ENCODE results near the gene LPA. TPM values are rescaled to one million over a fixed set of nuclear protein-coding genes. Genes with fewer than 3 reads are reported as not detected.

Gene LPA
- total RNA-seq, 1 experiment from 2014 or later: not detected

GRCh38 chr6:160509610-160510009 lies 154.5 kb downstream of the LPA start:
- no peaks in the 10 kb centered on the region for H3K79me2 ChIP-seq (ENCODE audit: low read depth)
- ChIA-PET POLR2A (ENCODE audit: unreplicated experiment) (no interaction called here), CTCF (no interaction called here)
- H3K9me3 ChIP-seq (ENCODE audit: insufficient read depth, low read depth): no peaks in the 10 kb centered on the region
- H3K9me2 ChIP-seq (ENCODE audit: insufficient read depth): no peaks in the 10 kb centered on the region
- H3K36me3 ChIP-seq (ENCODE audit: low read depth): no peaks in the 10 kb centered on the region
- H4K20me1 ChIP-seq (ENCODE audit: insufficient read depth): no peaks in the 10 kb centered on the region
- no peaks in the 10 kb centered on the region for H3F3A ChIP-seq (ENCODE audit: insufficient read depth, low read depth)
- H2AFZ ChIP-seq: no peak overlapping the region
- no peak for TF ChIP-seq EZH2 (IDR thresholded peaks at IDR 0.05; ENCODE audit: low read depth)
- no peak for TF ChIP-seq CTCF (conservative IDR thresholded peaks at IDR 0.05)
- no peak overlapping the region for H3K27ac ChIP-seq
- no TSS peak for BruUV-seq (replicated peaks)
- no peak for DNase-seq
- H3K4me3 ChIP-seq: no peak overlapping the region
- H3K4me2 ChIP-seq: no peak overlapping the region
- intact Hi-C loops (cut with micrococcal nuclease; ENCODE audit: unreplicated experiment): no loop called here
- no peaks in the 10 kb centered on the region for H3K4me1 ChIP-seq (replicated peaks; ENCODE audit: insufficient read depth)
- peaks cover 23% of the 10 kb centered on the region for H3K27me3 ChIP-seq (ENCODE audit: insufficient read depth, low read depth)

DNA sequence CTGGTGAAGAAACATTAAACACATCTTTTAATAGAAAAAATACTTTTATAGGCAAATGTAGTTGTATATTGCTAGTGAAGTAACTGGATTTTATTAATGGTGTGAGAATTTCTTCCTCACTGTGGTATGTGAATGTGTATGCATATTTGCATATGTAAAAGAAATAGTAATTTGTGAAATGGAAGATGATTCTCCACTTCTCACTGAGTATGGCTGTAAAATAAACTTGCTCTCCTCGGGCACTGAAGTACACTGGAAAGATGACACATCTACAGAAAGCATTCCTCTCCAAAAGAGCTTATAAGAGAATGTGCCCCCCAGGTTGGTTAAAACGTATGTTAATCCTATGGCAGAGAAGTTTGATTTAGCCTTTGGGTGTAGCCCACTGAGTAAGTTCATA lies 155.5 kb downstream of the LPA start:
- TF ChIP-seq EZH2 (IDR thresholded peaks at IDR 0.05; ENCODE audit: low read depth) (no peak), CTCF (conservative IDR thresholded peaks at IDR 0.05) (no peak)
- Histone ChIP-seq H3K4me2 (no peak overlapping the region), H3K79me2 (ENCODE audit: low read depth) (no peaks in the 10 kb centered on the region), H3K9me2 (ENCODE audit: insufficient read depth) (no peaks in the 10 kb centered on the region), H2AFZ (no peak overlapping the region), H4K20me1 (ENCODE audit: insufficient read depth) (no peaks in the 10 kb centered on the region), H3K36me3 (ENCODE audit: low read depth) (no peaks in the 10 kb centered on the region), H3K27ac (no peak overlapping the region), H3K27me3 (ENCODE audit: insufficient read depth, low read depth) (peaks cover 23% of the 10 kb centered on the region), H3K9me3 (ENCODE audit: insufficient read depth, low read depth) (no peaks in the 10 kb centered on the region), H3K4me3 (no peak overlapping the region), H3K4me1 (replicated peaks; ENCODE audit: insufficient read depth) (no peaks in the 10 kb centered on the region), H3F3A (ENCODE audit: insufficient read depth, low read depth) (no peaks in the 10 kb centered on the region)
- CTCF ChIA-PET: no interaction called here
- BruUV-seq (replicated peaks): no TSS peak
- no peak for DNase-seq
- POLR2A ChIA-PET (ENCODE audit: unreplicated experiment): no interaction called here
- intact Hi-C loops (cut with micrococcal nuclease; ENCODE audit: unreplicated experiment): no loop called here

DNA sequence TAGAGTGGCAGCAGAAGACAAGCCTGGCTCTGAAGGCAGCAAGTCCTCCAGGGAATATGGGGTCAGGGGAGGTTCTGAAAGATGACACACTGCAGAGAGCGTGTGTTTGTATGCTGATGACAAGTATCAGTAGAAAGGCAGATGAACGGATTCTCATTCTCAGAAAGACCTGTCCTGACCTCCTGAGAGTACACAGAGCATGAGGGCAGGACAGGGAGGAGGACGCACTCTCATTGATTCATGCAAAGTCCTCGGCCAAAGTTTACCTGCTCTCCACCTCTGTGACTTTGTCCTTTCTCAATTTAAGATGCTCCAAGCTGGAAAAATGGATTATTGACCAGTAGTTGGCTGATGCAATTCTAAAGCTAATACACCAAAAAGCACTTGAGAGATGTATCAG lies 156.7 kb downstream of the LPA start:
- Histone ChIP-seq H3K9me2 (ENCODE audit: insufficient read depth) (no peaks in the 10 kb centered on the region), H3K36me3 (ENCODE audit: low read depth) (no peaks in the 10 kb centered on the region), H3K4me2 (no peak overlapping the region), H3F3A (ENCODE audit: insufficient read depth, low read depth) (no peaks in the 10 kb centered on the region), H2AFZ (no peak overlapping the region), H3K27me3 (ENCODE audit: insufficient read depth, low read depth) (peaks cover 23% of the 10 kb centered on the region), H3K4me3 (no peak overlapping the region), H3K27ac (no peak overlapping the region), H3K79me2 (ENCODE audit: low read depth) (no peaks in the 10 kb centered on the region), H3K9me3 (ENCODE audit: insufficient read depth, low read depth) (no peaks in the 10 kb centered on the region), H4K20me1 (ENCODE audit: insufficient read depth) (no peaks in the 10 kb centered on the region), H3K4me1 (replicated peaks; ENCODE audit: insufficient read depth) (no peaks in the 10 kb centered on the region)
- DNase-seq: no peak
- TF ChIP-seq CTCF (conservative IDR thresholded peaks at IDR 0.05): no peak
- intact Hi-C loops (cut with micrococcal nuclease; ENCODE audit: unreplicated experiment): no loop called here
- ChIA-PET CTCF (no interaction called here), POLR2A (ENCODE audit: unreplicated experiment) (no interaction called here)
- BruUV-seq (replicated peaks): no TSS peak

Data from PC-9 (cell line).